Measurements from ENCODE around the gene RBM28. TPM values are rescaled to one million over a fixed set of nuclear protein-coding genes. Genes with fewer than 3 reads are reported as not detected.
"Not testable (repeated sequence)": the region's sequence is repeated elsewhere in the genome, so short reads cannot be mapped to it uniquely, and the experiment has no call there.

Gene RBM28
- total RNA-seq, 8 experiments from 2014 or later: 20.1 to 64.8 (median 30.0) TPM

GRCh38 chr7:128287556-128287955, 56.2 kb downstream of the RBM28 start:
- 50 to 100% (median 86%) methylated on average over 1 to 4 of the region's 4 CpGs; no CpG with 5 or more reads in 2 of the 10 experiments for WGBS, 10 experiments
- Histone ChIP-seq H3K4me3 (no peak overlapping the region), H3K4me1 (replicated peaks in 1 of 2) (no peaks in the 10 kb centered on the region), H3K27ac (no peak overlapping the region)
- no peak for ATAC-seq (replicated peaks in 6 of 8)
- in situ Hi-C loops (cut with MboI; ENCODE audit: low pct_unique_long_range_greater_than_20kb in 2 of 9, low sequenced_read_pairs in 9 of 9, unreplicated experiment in 9 of 9): no loop called here

GRCh38 chr7:128284102-128284501, 59.6 kb downstream of the RBM28 start:
- no peak for ATAC-seq (replicated peaks in 6 of 8)
- in situ Hi-C loops (cut with MboI; ENCODE audit: low pct_unique_long_range_greater_than_20kb in 2 of 9, low sequenced_read_pairs in 9 of 9, unreplicated experiment in 9 of 9): no loop called here
- WGBS, 10 experiments: 78 to 97% (median 86%) methylated on average over 3 to 7 of the region's 7 CpGs; no CpG with 5 or more reads in 1 of the 10 experiments
- Histone ChIP-seq H3K4me3 (no peak overlapping the region), H3K27ac (no peak overlapping the region), H3K4me1 (replicated peaks in 1 of 2) (no peaks in the 10 kb centered on the region)

GRCh38 chr7:128281605-128282380, 61.9 kb downstream of the RBM28 start:
- 40 to 88% (median 73%) methylated on average over 1 to 4 of the region's 4 CpGs for WGBS, 10 experiments
- H3K4me1 ChIP-seq (replicated peaks in 1 of 2): no peaks in the 10 kb centered on the region
- no peak overlapping the region for H3K27ac ChIP-seq
- in situ Hi-C loops (cut with MboI; ENCODE audit: low pct_unique_long_range_greater_than_20kb in 2 of 9, low sequenced_read_pairs in 9 of 9, unreplicated experiment in 9 of 9): no loop called here
- ATAC-seq (replicated peaks in 6 of 8): no peak
- H3K4me3 ChIP-seq: no peak overlapping the region

GRCh38 chr7:128280451-128280850, 63.3 kb downstream of the RBM28 start:
- H3K4me1 ChIP-seq (replicated peaks in 1 of 2); in situ Hi-C loops (cut with MboI; ENCODE audit: low pct_unique_long_range_greater_than_20kb in 2 of 9, low sequenced_read_pairs in 9 of 9, unreplicated experiment in 9 of 9); ATAC-seq (replicated peaks in 6 of 8); H3K27ac ChIP-seq; H3K4me3 ChIP-seq: not testable (repeated sequence)
- 20 to 83% (median 59%) methylated on average over 1 of the region's 1 CpG; no CpG with 5 or more reads in 4 of the 10 experiments for WGBS, 10 experiments

- in situ Hi-C loops (cut with MboI; ENCODE audit: low pct_unique_long_range_greater_than_20kb in 2 of 9, low sequenced_read_pairs in 9 of 9, unreplicated experiment in 9 of 9): no loop called here
- 69 to 100% (median 90%) methylated on average over 2 to 6 of the region's 6 CpGs for WGBS, 10 experiments
- Histone ChIP-seq H3K27ac (no peak overlapping the region), H3K4me1 (replicated peaks in 1 of 2) (no peaks in the 10 kb centered on the region), H3K4me3 (no peak overlapping the region)
- ATAC-seq (replicated peaks in 6 of 8): no peak
These were observed 64.5 kb downstream of the RBM28 start for GRCh38 chr7:128279124-128279713.

- WGBS, 10 experiments: 50 to 100% (median 100%) methylated on average over 1 of the region's 1 CpG; no CpG with 5 or more reads in 3 of the 10 experiments
- ATAC-seq (replicated peaks in 6 of 8): no peak
- no peak overlapping the region for H3K27ac ChIP-seq
- in situ Hi-C loops (cut with MboI; ENCODE audit: low pct_unique_long_range_greater_than_20kb in 2 of 9, low sequenced_read_pairs in 9 of 9, unreplicated experiment in 9 of 9): no loop called here
- no peak overlapping the region for H3K4me3 ChIP-seq
- no peaks in the 10 kb centered on the region for H3K4me1 ChIP-seq (replicated peaks in 1 of 2)
These were observed 65.3 kb downstream of the RBM28 start for GRCh38 chr7:128278366-128278765.

- H3K27ac ChIP-seq: no peak overlapping the region
- in situ Hi-C loops (cut with MboI; ENCODE audit: low pct_unique_long_range_greater_than_20kb in 2 of 9, low sequenced_read_pairs in 9 of 9, unreplicated experiment in 9 of 9): no loop called here
- 38 to 100% (median 71%) methylated on average over 1 to 2 of the region's 4 CpGs; no CpG with 5 or more reads in 5 of the 10 experiments for WGBS, 10 experiments
- no peak overlapping the region for H3K4me3 ChIP-seq
- no peaks in the 10 kb centered on the region for H3K4me1 ChIP-seq (replicated peaks in 1 of 2)
- ATAC-seq (replicated peaks in 6 of 8): no peak
These were observed 68.0 kb downstream of the RBM28 start for GRCh38 chr7:128275681-128276080.

- WGBS, 10 experiments: 38 to 100% (median 62%) methylated on average over 2 to 3 of the region's 3 CpGs; no CpG with 5 or more reads in 2 of the 10 experiments
- ATAC-seq (replicated peaks in 6 of 8): peak in 1 of 8 experiments; percentile 62
- no peak overlapping the region for H3K27ac ChIP-seq
- H3K4me3 ChIP-seq: no peak overlapping the region
- in situ Hi-C loops (cut with MboI; ENCODE audit: low pct_unique_long_range_greater_than_20kb in 2 of 9, low sequenced_read_pairs in 9 of 9, unreplicated experiment in 9 of 9): no loop called here
- no peaks in the 10 kb centered on the region for H3K4me1 ChIP-seq (replicated peaks in 1 of 2)
These were observed 68.7 kb downstream of the RBM28 start for GRCh38 chr7:128274884-128275603.

- no peak overlapping the region for H3K4me3 ChIP-seq
- H3K27ac ChIP-seq: no peak overlapping the region
- H3K4me1 ChIP-seq (replicated peaks in 1 of 2): no peaks in the 10 kb centered on the region
- in situ Hi-C loops (cut with MboI; ENCODE audit: low pct_unique_long_range_greater_than_20kb in 2 of 9, low sequenced_read_pairs in 9 of 9, unreplicated experiment in 9 of 9): no loop called here
- ATAC-seq (replicated peaks in 6 of 8): peak in 1 of 8 experiments; percentile 87
- 38 to 100% (median 70%) methylated on average over 1 to 2 of the region's 4 CpGs; no CpG with 5 or more reads in 6 of the 10 experiments for WGBS, 10 experiments
These were observed 69.3 kb downstream of the RBM28 start for GRCh38 chr7:128274246-128274883.

GRCh38 chr7:128271942-128272481, 71.7 kb downstream of the RBM28 start:
- in situ Hi-C loops (cut with MboI; ENCODE audit: low pct_unique_long_range_greater_than_20kb in 2 of 9, low sequenced_read_pairs in 9 of 9, unreplicated experiment in 9 of 9): no loop called here
- H3K4me3 ChIP-seq: no peak overlapping the region
- H3K27ac ChIP-seq: no peak overlapping the region
- 20 to 100% (median 80%) methylated on average over 1 to 6 of the region's 30 CpGs; no CpG with 5 or more reads in 5 of the 10 experiments for WGBS, 10 experiments
- ATAC-seq (replicated peaks in 6 of 8): no peak
- H3K4me1 ChIP-seq (replicated peaks in 1 of 2): peaks cover 10% of the 10 kb centered on the region in 2 donors

- in situ Hi-C loops (cut with MboI; ENCODE audit: low pct_unique_long_range_greater_than_20kb in 2 of 9, low sequenced_read_pairs in 9 of 9, unreplicated experiment in 9 of 9): no loop called here
- WGBS, 10 experiments: 93% methylated on average over 5 of the region's 37 CpGs; no CpG with 5 or more reads in 9 of the 10 experiments
- no peak overlapping the region for H3K4me3 ChIP-seq
- peak in 1 of 8 experiments; percentile 10 for ATAC-seq (replicated peaks in 6 of 8)
- peaks cover 15% of the 10 kb centered on the region in 2 donors for H3K4me1 ChIP-seq (replicated peaks in 1 of 2)
- no peak overlapping the region for H3K27ac ChIP-seq
These were observed 72.2 kb downstream of the RBM28 start for GRCh38 chr7:128271471-128271941.

- 40 to 97% (median 74%) methylated on average over 1 to 21 of the region's 31 CpGs; no CpG with 5 or more reads in 6 of the 10 experiments for WGBS, 10 experiments
- ATAC-seq (replicated peaks in 6 of 8): no peak
- no peak overlapping the region for H3K27ac ChIP-seq
These were observed 72.9 kb downstream of the RBM28 start for GRCh38 chr7:128270826-128271272.

More at GRCh38 chr7:128270826-128271272, 72.9 kb downstream of the RBM28 start:
- no peak overlapping the region for H3K4me3 ChIP-seq
- peaks cover 15 to 16% of the 10 kb centered on the region in 2 donors for H3K4me1 ChIP-seq (replicated peaks in 1 of 2)
- in situ Hi-C loops (cut with MboI; ENCODE audit: low pct_unique_long_range_greater_than_20kb in 2 of 9, low sequenced_read_pairs in 9 of 9, unreplicated experiment in 9 of 9): no loop called here

Data from motor neuron (in vitro differentiated cells).